ENCODE results near the gene CASZ1.

DNA sequence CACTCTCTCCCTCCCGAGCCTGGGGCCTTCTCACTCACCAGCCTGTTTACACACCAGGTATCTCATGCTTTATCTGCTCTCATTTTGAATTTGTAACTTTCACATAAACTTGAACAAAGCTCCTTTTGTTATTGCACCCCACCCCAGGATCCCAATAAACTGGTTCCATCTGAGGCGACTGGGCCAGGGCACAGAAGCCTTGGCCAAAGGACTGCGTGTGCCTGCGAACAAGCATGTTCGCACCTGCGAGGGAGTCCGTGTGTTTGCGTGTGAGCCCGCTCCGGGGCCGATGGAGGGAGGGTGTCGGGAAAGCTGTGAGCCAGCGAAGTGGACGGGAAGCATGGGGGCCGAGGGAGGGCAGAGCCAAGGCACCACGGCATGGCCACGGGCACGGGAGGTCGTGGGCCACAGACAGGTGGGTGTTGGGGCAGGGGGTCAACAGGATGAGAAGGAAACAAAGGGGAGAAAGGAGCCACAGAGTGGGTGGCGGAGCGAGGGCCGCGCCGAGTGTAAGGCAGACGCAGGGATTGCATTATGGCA, 98.8 kb downstream of the CASZ1 start:
- TF ChIP-seq RAD21 (IDR thresholded peaks at IDR 0.05; ENCODE audit: low read depth) (no peak), TEAD4 (IDR thresholded peaks at IDR 0.05) (no peak)
- TF ChIP-seq, protein P1, sequence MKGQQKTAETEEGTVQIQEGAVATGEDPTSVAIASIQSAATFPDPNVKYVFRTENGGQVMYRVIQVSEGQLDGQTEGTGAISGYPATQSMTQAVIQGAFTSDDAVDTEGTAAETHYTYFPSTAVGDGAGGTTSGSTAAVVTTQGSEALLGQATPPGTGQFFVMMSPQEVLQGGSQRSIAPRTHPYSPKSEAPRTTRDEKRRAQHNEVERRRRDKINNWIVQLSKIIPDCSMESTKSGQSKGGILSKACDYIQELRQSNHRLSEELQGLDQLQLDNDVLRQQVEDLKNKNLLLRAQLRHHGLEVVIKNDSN (IDR thresholded peaks at IDR 0.05), result no peak

All from Ishikawa (cell line).